Measurements from ENCODE around the gene GVQW3.

- TF ChIP-seq CTCF (IDR thresholded peaks at IDR 0.05) (peak; percentile 42; the same call in 2 of the 3 replicates), ESRRA (IDR thresholded peaks at IDR 0.05; ENCODE audit: borderline replicate concordance, low read length) (no peak), POLR2A (IDR thresholded peaks at IDR 0.05; ENCODE audit: low read length) (peak; percentile 90), HEYL (CRISPR knock-in tag; IDR thresholded peaks at IDR 0.05) (no peak), RAD21 (conservative IDR thresholded peaks at IDR 0.05 in 1 of 2, IDR thresholded peaks at IDR 0.05 in 1 of 2) (no peak), EP300 (IDR thresholded peaks at IDR 0.05) (no peak)
Measured at GRCh38 chr11:76380977-76381719, at the start of gene GVQW3, which contains the start of gene THAP12.
